Measurements from ENCODE around the gene BTBD19. TPM values are rescaled to one million over a fixed set of nuclear protein-coding genes. Genes with fewer than 3 reads are reported as not detected.
A peak's percentile ranks its signal among the peaks of the same experiment; 100 is the strongest.
"Not testable (repeated sequence)": the region's sequence is repeated elsewhere in the genome, so short reads cannot be mapped to it uniquely, and the experiment has no call there.

The BTBD19 gene
- total RNA-seq, 6 donors from 2014 or later, result 5.1 to 63.9 (median 17.8) TPM

DNA sequence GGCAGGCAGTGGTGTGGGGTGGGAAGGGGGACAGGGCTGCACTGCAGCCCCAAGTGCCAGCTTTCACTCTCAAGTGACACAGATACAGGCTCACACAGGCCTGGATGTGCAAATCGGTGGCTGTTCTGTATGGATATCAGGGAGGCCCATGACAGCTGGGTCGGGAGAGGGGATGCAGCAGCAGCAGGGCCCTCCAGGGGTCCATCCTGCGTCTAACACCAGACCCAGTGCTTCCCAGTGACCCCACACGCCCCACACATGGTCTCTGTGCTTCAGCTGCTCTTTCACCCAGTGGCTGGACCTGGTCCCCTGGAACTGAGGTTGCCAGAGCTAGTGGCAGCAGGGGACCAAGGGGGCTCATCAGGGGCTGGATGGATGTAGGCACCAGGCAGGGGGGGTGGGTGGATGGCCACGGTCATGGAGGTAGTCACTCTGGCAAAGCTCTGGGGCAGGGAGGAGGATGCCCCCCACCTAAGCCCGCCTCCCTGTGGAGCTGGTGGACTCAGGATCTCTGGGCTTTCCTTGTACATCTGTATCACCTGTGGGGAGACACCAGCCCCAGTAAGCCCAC, 13.9 kb downstream of the BTBD19 start:
- DNase-seq, result no peak
- no peaks in the 10 kb centered on the region for H3K9me3 ChIP-seq
- H3K36me3 ChIP-seq, result no peaks in the 10 kb centered on the region
- ATAC-seq (ENCODE audit: low FRiP score in 2 of 2), result no peak
- H3K4me1 ChIP-seq, result peaks cover 16 to 35% (median 26%) of the 10 kb centered on the region in 4 donors
- no peak overlapping the region for H3K27ac ChIP-seq
- H3K27me3 ChIP-seq, result no peaks in the 10 kb centered on the region
- 95 to 100% methylated on average over 3 to 6 of the region's 6 CpGs for WGBS, 2 donors
- no peak overlapping the region for H3K4me3 ChIP-seq
- TF ChIP-seq POLR2A (IDR thresholded peaks at IDR 0.05) (no peak), POLR2AphosphoS5 (IDR thresholded peaks at IDR 0.05) (no peak), EP300 (IDR thresholded peaks at IDR 0.05) (no peak)
- TF ChIP-seq, protein P1, sequence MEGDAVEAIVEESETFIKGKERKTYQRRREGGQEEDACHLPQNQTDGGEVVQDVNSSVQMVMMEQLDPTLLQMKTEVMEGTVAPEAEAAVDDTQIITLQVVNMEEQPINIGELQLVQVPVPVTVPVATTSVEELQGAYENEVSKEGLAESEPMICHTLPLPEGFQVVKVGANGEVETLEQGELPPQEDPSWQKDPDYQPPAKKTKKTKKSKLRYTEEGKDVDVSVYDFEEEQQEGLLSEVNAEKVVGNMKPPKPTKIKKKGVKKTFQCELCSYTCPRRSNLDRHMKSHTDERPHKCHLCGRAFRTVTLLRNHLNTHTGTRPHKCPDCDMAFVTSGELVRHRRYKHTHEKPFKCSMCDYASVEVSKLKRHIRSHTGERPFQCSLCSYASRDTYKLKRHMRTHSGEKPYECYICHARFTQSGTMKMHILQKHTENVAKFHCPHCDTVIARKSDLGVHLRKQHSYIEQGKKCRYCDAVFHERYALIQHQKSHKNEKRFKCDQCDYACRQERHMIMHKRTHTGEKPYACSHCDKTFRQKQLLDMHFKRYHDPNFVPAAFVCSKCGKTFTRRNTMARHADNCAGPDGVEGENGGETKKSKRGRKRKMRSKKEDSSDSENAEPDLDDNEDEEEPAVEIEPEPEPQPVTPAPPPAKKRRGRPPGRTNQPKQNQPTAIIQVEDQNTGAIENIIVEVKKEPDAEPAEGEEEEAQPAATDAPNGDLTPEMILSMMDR (IDR thresholded peaks at IDR 0.05), result no peak

DNA sequence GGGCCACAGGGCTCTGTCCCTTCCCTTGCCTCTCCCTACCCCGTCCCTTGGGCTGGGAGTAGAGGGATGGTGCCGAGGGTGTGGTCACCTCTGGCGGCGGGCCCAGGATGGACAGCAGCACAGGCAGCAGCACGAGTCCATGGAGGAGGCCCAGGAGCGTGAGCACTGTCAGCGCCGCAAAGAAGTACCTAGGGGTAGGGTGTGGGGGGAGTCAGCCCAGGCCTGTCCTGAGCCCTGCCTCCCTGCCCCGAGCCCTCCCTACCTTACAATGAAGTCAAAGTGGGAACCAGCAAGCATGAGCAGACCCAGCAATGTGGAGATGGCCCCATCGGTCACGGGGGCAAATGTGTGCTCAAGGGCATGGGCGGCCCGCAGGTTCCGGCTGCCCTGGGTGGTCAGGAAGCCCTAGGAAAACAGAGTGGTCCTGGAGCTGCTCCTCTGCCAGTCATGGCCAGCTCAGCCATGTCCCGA, 14.7 kb downstream of the BTBD19 start:
- peak in 1 of 2 donors; percentile 83 for DNase-seq

DNA sequence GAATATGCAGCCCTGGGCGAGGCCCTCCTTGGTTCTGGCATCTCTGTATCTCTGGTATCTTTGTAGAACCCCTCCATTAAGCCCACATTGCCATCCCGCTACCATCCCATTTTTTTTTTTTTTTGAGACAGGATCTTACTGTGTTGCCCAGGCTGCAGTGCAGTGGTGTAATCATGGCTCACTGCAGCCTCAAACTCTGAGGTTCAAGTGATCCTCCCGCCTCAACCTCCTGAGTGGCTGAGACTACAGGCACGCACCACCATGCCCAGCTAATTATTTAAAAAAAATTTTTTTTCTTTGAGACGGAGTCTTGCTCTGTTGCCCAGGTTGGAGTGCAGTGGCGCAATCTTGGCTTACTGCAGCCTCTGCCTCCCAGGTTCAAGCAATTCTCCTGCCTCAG, 16.1 kb downstream of the BTBD19 start:
- H3K4me3 ChIP-seq; H3K27me3 ChIP-seq; ATAC-seq (ENCODE audit: low FRiP score in 2 of 2); DNase-seq; H3K36me3 ChIP-seq; H3K27ac ChIP-seq; H3K9me3 ChIP-seq: not testable (repeated sequence)
- WGBS, 2 donors, result 88 to 97% methylated on average over 6 of the region's 6 CpGs
- H3K4me1 ChIP-seq, result peaks cover 6 to 24% (median 16%) of the 10 kb centered on the region in 4 donors

More for the DNA sequence above, 14.7 kb downstream of the BTBD19 start:
- TF ChIP-seq EP300 (IDR thresholded peaks at IDR 0.05) (no peak), POLR2A (IDR thresholded peaks at IDR 0.05) (no peak), POLR2AphosphoS5 (IDR thresholded peaks at IDR 0.05) (no peak)
- TF ChIP-seq, protein P1 (IDR thresholded peaks at IDR 0.05), result no peak
- H3K27me3 ChIP-seq, result no peaks in the 10 kb centered on the region
- H3K4me3 ChIP-seq, result no peak overlapping the region
- H3K27ac ChIP-seq, result no peak overlapping the region
- peaks cover 16 to 35% (median 26%) of the 10 kb centered on the region in 4 donors for H3K4me1 ChIP-seq
- no peaks in the 10 kb centered on the region for H3K9me3 ChIP-seq
- ATAC-seq (ENCODE audit: low FRiP score in 2 of 2), result no peak
- WGBS, 2 donors, result 86% methylated on average over 15 of the region's 15 CpGs; no CpG with 5 or more reads in 1 of the 2 donors
- H3K36me3 ChIP-seq, result no peaks in the 10 kb centered on the region

DNA sequence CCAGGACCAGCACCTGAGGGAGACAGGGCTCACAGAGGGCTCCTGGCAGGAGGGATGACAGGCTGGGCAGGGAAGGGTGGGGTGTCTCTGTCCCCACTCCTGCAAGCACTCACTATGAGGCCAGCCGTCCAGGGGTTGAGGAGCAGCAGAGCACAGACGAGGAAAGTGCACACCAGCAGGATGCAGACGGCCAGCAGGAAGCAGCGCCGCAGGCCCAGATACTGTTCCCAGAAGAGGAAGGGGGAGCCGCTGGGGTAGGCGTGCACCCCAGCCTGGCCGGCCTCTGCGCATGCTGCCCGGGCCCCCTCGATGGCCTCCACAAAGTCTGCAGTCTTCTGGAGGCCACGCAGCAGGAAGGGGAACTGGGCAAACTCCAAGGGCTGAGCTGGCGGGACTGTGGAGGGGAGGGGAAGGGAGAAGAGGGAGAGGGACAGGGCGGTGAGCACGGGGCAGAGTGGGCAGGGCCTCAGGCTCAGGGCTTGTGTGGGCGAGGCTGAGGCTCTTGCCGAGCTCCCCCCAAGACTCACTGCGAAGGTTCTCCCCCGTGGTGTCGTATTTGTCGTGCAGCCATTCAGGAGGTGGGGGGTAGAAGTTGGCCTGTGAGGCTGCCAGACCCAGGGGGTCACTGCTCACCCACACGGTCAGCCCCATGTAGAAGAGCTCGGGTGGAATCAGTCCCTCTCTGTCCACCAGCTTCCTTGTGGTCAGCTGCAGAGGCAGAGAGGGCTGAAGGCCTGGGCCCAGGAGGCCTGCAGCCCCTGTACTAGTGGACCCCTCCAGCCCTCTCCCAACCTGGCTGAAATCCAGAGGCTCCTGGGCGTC, 18.3 kb downstream of the BTBD19 start:
- Histone ChIP-seq H3K36me3 (no peaks in the 10 kb centered on the region), H3K4me1 (peaks cover 5 to 26% (median 13%) of the 10 kb centered on the region in 4 donors), H3K27me3 (no peaks in the 10 kb centered on the region), H3K9me3 (no peaks in the 10 kb centered on the region), H3K4me3 (no peak overlapping the region), H3K27ac (peak overlapping the region; percentile 11 to 56 (median 37))
- peak in 1 of 4 donors; percentile 37 for TF ChIP-seq POLR2A (IDR thresholded peaks at IDR 0.05)
- peak in 1 of 2 donors; percentile 18 for TF ChIP-seq POLR2AphosphoS5 (IDR thresholded peaks at IDR 0.05)
- TF ChIP-seq, protein P1 (IDR thresholded peaks at IDR 0.05), result no peak
- WGBS, 2 donors, result 38 to 50% methylated on average over 12 to 24 of the region's 24 CpGs
- ATAC-seq (ENCODE audit: low FRiP score in 2 of 2) (peak; percentile 70 to 79), DNase-seq (peak; percentile 65 to 84)

DNA sequence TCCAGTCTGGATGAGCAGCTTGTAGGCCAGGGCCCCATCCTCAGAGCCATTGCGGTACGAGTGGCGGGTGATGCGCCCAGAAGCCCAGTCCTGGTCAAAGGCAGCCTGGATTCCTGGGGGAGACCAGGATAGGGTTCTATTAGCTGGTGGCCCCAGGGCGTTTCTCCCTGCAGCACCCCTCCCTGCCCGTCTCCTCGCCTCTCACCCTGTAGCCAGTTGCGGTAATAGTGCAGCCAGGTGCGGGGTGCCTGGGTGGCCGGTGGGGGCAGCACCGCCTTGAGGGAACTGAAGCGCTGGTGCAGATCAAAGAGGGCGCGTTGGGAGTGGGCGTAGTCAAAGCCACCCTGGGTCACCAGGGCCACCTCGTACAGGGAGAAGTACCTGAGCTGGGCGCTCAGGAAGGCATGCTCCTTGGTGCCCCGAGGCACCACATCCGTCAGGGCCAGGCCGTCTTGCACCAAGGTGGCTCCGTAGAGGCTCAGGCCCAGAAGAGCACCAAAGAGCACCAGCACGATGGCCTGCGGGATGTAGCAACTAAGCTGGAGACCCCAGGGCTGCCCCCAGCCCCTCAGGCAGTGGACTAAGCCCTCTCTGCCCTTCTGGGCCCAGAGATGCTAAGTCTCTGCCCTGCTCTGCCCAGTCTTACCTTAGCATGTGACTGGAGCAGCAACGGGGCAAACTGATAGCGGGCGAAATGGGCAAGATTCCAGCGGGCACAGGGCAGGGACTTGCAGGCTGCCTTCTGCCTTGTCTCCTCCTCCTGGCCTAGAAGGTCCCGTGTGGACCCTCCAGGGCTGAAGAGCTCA, 19.1 kb downstream of the BTBD19 start:
- WGBS, 2 donors, result 93 to 95% methylated on average over 11 to 21 of the region's 28 CpGs
- DNase-seq, result no peak
- no peak for ATAC-seq (ENCODE audit: low FRiP score in 2 of 2)
- Histone ChIP-seq H3K27ac (peak overlapping the region in 2 of 4 donors; percentile 44 to 56), H3K36me3 (no peaks in the 10 kb centered on the region), H3K4me3 (no peak overlapping the region), H3K27me3 (no peaks in the 10 kb centered on the region), H3K9me3 (no peaks in the 10 kb centered on the region), H3K4me1 (peaks cover 6 to 33% (median 15%) of the 10 kb centered on the region in 4 donors)
- no peak for TF ChIP-seq EP300 (IDR thresholded peaks at IDR 0.05)
- no peak for TF ChIP-seq POLR2A (IDR thresholded peaks at IDR 0.05)
- TF ChIP-seq POLR2AphosphoS5 (IDR thresholded peaks at IDR 0.05), result no peak
- TF ChIP-seq, protein P1 (IDR thresholded peaks at IDR 0.05), result no peak
